ENCODE measurements around the gene FIP1L1. TPM values are rescaled to one million over a fixed set of nuclear protein-coding genes. Genes with fewer than 3 reads are reported as not detected.

The FIP1L1 gene
- total and polyA plus RNA-seq, 2 of the 13 experiments (the other 11 are each of a cell fraction or from before 2014, with no cell fraction given): 14.9 to 69.4 TPM

DNA sequence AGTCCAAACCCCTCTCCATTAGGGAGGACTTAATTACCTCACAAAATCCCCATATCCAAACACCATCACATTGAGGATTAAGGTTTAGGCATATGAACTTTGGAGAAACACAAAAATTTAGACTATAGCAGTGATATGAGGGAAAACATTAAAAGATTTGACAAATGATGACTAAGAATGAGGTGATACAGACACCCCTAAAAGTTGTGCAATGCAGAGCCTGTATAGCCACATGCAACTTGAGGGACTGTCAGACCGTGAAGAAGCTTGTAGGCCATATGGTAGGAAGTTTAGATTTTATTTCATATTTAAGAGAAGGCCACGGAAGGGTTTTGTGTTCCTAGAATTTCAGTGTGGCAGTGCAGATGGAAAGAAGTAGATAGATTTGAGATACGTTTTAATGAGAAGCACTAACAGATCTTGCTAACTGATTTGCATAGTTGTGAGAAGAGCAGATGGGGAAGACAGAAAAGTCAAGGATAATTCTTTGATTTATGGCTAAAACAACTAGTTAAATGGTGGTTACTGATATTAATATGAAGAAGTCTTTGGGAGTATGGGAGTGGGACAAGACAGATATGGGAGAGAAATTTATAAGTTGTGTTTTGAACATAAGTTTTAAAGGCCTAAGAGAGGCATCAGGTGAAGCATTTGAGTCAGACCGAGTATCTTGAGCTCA is 5.5 kb upstream of the FIP1L1 start:
- FAIRE-seq (no peak), ATAC-seq (no peak)

GRCh38 chr4:53374777-53375258 is 2.6 kb upstream of the FIP1L1 start:
- Histone ChIP-seq H3K4me3 (replicated peaks in 1 of 3; ENCODE audit: insufficient read depth in 1 of 3, low read depth in 2 of 3, low read length in 3 of 3) (no peak overlapping the region), H3K4me1 (ENCODE audit: insufficient read depth, low read length) (peaks cover 35% of the 10 kb centered on the region), H3K27me3 (ENCODE audit: control insufficient read depth in 1 of 2, insufficient read depth in 2 of 2, low read length in 2 of 2) (0 out of 5 replicates have a peak, but pooled peaks cover 0 to 6% of the 10 kb centered on the region in 2 experiments), H3K27ac (ENCODE audit: extremely low read length, insufficient read depth, low read length) (no peak overlapping the region), H3K79me2 (ENCODE audit: insufficient read depth, low read length) (peaks cover 24% of the 10 kb centered on the region), H3K9ac (ENCODE audit: insufficient read depth, low read depth, low read length) (no peak overlapping the region), H3K36me3 (replicated peaks in 1 of 2; ENCODE audit: control insufficient read depth in 1 of 2, insufficient read depth in 2 of 2, low read length in 2 of 2) (no peaks in the 10 kb centered on the region), H3K9me3 (ENCODE audit: low read length) (no peaks in the 10 kb centered on the region), H3K4me2 (ENCODE audit: low read depth, low read length) (no peak overlapping the region), H4K20me1 (ENCODE audit: insufficient read depth, low read length) (no peaks in the 10 kb centered on the region), H2AFZ (ENCODE audit: low read length) (no peak overlapping the region)
- CTCF ChIA-PET (ENCODE audit: low intra/inter-chr PET ratio, low total read pairs): no interaction called here
- no peak for FAIRE-seq
- in situ Hi-C loops (cut with HindIII; ENCODE audit: extremely low pct_ligation_motif_present, low pct_unique_long_range_greater_than_20kb) (loop anchor here (10.0 kb wide), 1 partner anchor 360 kb away; no protein-coding TSS in a partner anchor), intact Hi-C loops (cut with micrococcal nuclease; ENCODE audit: unreplicated experiment) (loop anchor here (5.0 kb wide), 1 partner anchor 358 kb away; no protein-coding TSS in a partner anchor)
- POLR2A ChIA-PET: interaction anchor here (1.2 kb wide), 1 partner anchor 9 kb away, joined by 4 read pairs; the partner anchor contains the start of gene SCFD2
- WGBS (ENCODE audit: low lambda C conversion rate): 33% methylated on average over 4 of the region's 4 CpGs
- DNase-seq (ENCODE audit: low spot score): no peak
- no TSS peak for BruUV-seq (replicated peaks)
- no peak for ATAC-seq
- TF ChIP-seq ZNF205 (CRISPR knock-in tag; IDR thresholded peaks at IDR 0.05): no peak
- no peak for TF ChIP-seq PLRG1 (conservative IDR thresholded peaks at IDR 0.05)
- TF ChIP-seq ZNF329 (CRISPR knock-in tag; IDR thresholded peaks at IDR 0.05; ENCODE audit: low read depth): no peak
- no peak for TF ChIP-seq TRIM22 (IDR thresholded peaks at IDR 0.05)
- no peak for TF ChIP-seq MTF2 (CRISPR knock-in tag; IDR thresholded peaks at IDR 0.05; ENCODE audit: borderline replicate concordance)
- TF ChIP-seq, protein P1, sequence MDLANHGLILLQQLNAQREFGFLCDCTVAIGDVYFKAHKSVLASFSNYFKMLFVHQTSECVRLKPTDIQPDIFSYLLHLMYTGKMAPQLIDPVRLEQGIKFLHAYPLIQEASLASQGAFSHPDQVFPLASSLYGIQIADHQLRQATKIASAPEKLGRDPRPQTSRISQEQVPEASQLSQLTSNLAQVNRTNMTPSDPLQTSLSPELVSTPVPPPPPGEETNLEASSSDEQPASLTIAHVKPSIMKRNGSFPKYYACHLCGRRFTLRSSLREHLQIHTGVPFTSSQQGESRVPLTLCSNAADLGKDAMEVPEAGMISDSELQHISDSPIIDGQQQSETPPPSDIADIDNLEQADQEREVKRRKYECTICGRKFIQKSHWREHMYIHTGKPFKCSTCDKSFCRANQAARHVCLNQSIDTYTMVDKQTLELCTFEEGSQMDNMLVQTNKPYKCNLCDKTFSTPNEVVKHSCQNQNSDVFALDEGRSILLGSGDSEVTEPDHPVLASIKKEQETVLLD (CRISPR knock-in tag; IDR thresholded peaks at IDR 0.05; ENCODE audit: low read depth): no peak

More for the DNA sequence above, 5.5 kb upstream of the FIP1L1 start:
- no peak overlapping the region for H3K27ac ChIP-seq (ENCODE audit: extremely low read length, insufficient read depth, low read length)
- intact Hi-C loops (cut with micrococcal nuclease; ENCODE audit: unreplicated experiment): no loop called here
- 13% methylated on average over 4 of the region's 4 CpGs for WGBS (ENCODE audit: low lambda C conversion rate)
- H2AFZ ChIP-seq (ENCODE audit: low read length): no peak overlapping the region
- no TSS peak for BruUV-seq (replicated peaks)
- no peaks in the 10 kb centered on the region for H4K20me1 ChIP-seq (ENCODE audit: insufficient read depth, low read length)
- no peaks in the 10 kb centered on the region for H3K36me3 ChIP-seq (replicated peaks in 1 of 2; ENCODE audit: control insufficient read depth in 1 of 2, insufficient read depth in 2 of 2, low read length in 2 of 2)
- TF ChIP-seq, protein P2, sequence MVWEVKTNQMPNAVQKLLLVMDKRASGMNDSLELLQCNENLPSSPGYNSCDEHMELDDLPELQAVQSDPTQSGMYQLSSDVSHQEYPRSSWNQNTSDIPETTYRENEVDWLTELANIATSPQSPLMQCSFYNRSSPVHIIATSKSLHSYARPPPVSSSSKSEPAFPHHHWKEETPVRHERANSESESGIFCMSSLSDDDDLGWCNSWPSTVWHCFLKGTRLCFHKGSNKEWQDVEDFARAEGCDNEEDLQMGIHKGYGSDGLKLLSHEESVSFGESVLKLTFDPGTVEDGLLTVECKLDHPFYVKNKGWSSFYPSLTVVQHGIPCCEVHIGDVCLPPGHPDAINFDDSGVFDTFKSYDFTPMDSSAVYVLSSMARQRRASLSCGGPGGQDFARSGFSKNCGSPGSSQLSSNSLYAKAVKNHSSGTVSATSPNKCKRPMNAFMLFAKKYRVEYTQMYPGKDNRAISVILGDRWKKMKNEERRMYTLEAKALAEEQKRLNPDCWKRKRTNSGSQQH (CRISPR knock-in tag; IDR thresholded peaks at IDR 0.05; ENCODE audit: low read depth): no peak
- TF ChIP-seq CEBPB (IDR thresholded peaks at IDR 0.05; ENCODE audit: borderline replicate concordance, low read depth, low read length) (peak; percentile 29; the same call in 1 of the 2 replicates), ZZZ3 (CRISPR knock-in tag; IDR thresholded peaks at IDR 0.05; ENCODE audit: borderline replicate concordance) (no peak)
- in situ Hi-C loops (cut with HindIII; ENCODE audit: extremely low pct_ligation_motif_present, low pct_unique_long_range_greater_than_20kb): loop anchor here (10.0 kb wide), 1 partner anchor 357 kb away; no protein-coding TSS in a partner anchor
- no peaks in the 10 kb centered on the region for H3K9me3 ChIP-seq (ENCODE audit: low read length)
- no peak overlapping the region for H3K4me2 ChIP-seq (ENCODE audit: low read depth, low read length)
- H3K27me3 ChIP-seq (ENCODE audit: control insufficient read depth in 1 of 2, insufficient read depth in 2 of 2, low read length in 2 of 2): 0 out of 5 replicates have a peak, but pooled peaks cover 0 to 6% of the 10 kb centered on the region in 2 experiments
- H3K4me3 ChIP-seq (replicated peaks in 1 of 3; ENCODE audit: insufficient read depth in 1 of 3, low read depth in 2 of 3, low read length in 3 of 3): no peak overlapping the region
- ChIA-PET POLR2A (no interaction called here), CTCF (ENCODE audit: low intra/inter-chr PET ratio, low total read pairs) (no interaction called here)
- no peak overlapping the region for H3K9ac ChIP-seq (ENCODE audit: insufficient read depth, low read depth, low read length)
- DNase-seq (ENCODE audit: low spot score): no peak
- H3K79me2 ChIP-seq (ENCODE audit: insufficient read depth, low read length): no peaks in the 10 kb centered on the region
- H3K4me1 ChIP-seq (ENCODE audit: insufficient read depth, low read length): peaks cover 20% of the 10 kb centered on the region
